Frontal cortex (tissue), 4 donors: ENCODE results near the gene SUSD2. TPM values are rescaled to one million over a fixed set of nuclear protein-coding genes. Genes with fewer than 3 reads are reported as not detected.
A peak's percentile ranks its signal among the peaks of the same experiment; 100 is the strongest.
"Not testable (repeated sequence)": the region's sequence is repeated elsewhere in the genome, so short reads cannot be mapped to it uniquely, and the experiment has no call there.

ENCODE experiments used
- DNase-seq, 2 donors: peaks; one replicate each; pipeline ENCODE4 v3.0.0; 2012; ENCODE audit warnings: low spot score in 2 of 2
- FAIRE-seq: peaks from 2 replicates; lab custom pipeline; 2012; peaks lifted over from hg19 to GRCh38; lab: Jason Lieb, UNC
- total RNA-seq: library from RNA; depleted of rRNA; stranded (reverse); fragments of >200 nt; gene quantifications from one replicate; pipeline ENCODE4 v1.2.3, GENCODE V29; 2014
- donor health status: control.
- donor health status: control.
- donor health status: control.

SUSD2 gene, protein sequence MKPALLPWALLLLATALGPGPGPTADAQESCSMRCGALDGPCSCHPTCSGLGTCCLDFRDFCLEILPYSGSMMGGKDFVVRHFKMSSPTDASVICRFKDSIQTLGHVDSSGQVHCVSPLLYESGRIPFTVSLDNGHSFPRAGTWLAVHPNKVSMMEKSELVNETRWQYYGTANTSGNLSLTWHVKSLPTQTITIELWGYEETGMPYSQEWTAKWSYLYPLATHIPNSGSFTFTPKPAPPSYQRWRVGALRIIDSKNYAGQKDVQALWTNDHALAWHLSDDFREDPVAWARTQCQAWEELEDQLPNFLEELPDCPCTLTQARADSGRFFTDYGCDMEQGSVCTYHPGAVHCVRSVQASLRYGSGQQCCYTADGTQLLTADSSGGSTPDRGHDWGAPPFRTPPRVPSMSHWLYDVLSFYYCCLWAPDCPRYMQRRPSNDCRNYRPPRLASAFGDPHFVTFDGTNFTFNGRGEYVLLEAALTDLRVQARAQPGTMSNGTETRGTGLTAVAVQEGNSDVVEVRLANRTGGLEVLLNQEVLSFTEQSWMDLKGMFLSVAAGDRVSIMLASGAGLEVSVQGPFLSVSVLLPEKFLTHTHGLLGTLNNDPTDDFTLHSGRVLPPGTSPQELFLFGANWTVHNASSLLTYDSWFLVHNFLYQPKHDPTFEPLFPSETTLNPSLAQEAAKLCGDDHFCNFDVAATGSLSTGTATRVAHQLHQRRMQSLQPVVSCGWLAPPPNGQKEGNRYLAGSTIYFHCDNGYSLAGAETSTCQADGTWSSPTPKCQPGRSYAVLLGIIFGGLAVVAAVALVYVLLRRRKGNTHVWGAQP
- total RNA-seq = under 0.01 TPM

DNA sequence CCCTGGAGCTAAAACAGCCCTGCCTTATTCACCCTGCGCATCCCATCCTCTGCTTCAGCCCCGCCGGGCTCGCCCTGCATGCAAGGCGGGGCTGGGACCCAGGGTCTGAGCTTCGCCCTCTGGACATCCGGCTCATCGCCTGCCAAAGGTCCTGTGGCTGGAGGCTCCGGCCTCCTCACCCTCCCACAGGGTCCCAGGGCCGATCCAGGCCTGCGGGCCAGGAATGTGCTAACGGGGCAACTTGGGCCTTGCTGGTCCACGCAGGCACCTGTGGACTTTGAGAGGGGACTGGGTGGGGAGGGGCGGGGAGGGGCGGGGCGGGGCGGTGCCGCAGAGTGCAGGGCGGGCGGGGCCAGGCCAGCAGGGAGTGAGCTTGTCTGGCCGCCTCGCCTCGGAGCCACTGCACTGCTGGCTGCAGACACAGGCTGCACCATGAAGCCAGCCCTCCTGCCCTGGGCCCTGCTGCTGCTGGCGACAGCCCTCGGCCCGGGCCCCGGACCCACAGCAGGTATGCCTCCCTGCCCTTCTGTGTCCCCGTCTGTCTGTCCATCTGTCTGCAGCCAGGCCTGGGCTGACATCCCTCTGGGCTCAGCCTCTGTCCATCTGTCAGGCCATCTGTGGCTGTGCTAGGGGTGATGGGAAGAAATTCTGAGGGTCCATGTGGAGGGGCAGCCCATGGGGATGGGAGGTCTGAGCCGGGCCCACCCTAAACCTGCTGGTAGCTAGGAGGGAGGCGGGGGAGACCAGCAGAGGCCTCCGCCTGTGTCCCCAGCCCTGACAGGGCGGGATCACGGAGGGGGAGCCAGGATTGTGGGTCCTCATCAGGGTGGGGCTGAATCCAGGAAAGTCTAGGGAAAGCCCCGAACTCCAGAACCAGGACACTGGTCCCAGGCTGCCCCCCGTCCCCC is at the start of gene SUSD2:
Gene SUSD2, plus strand, starts transcription at position 400 of the 908 bp plus-strand sequence. Its CDS starts 33 bp downstream, at position 433.
- FAIRE-seq = no peak
- DNase-seq = no peak

DNA sequence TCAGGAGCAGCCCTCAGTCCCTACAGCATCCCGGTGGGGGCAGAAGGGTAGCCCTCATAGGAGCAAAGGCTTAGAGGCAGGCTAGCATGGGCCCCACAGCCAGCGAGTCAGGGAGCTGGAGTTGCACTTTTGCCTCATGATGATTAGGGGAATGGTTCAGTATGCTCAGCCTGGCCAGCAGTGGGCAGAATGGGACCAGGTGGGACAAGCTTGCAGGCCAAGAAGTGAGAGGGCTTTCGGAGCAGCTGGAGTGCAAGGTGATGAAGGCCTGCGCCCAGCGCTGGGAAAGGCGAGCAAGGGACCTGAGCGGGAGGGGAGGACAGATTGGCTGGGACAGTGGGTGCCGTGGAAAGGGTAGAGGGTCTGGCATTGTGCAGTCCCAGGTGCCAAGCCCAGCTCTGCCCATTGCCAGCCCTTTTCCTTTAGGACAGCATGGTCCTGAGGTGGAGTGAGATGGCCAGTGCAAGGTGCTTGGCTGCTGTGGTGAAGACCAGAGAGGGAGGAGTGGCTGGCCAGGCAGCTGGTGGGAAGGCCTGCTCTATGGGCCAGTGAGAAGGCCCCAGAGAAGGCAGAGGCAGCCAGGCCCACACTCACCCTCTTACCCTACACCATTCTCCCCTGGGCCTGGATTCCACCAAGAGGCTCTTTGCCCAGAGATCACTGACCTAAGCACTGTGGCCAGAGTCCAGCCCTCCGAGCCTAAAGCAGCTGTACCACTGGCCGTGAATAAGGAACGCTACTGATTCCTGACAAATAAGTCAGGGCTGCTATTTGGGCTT is 47.9 kb upstream of the SUSD2 start:
- FAIRE-seq = no peak
- DNase-seq = no peak

DNA sequence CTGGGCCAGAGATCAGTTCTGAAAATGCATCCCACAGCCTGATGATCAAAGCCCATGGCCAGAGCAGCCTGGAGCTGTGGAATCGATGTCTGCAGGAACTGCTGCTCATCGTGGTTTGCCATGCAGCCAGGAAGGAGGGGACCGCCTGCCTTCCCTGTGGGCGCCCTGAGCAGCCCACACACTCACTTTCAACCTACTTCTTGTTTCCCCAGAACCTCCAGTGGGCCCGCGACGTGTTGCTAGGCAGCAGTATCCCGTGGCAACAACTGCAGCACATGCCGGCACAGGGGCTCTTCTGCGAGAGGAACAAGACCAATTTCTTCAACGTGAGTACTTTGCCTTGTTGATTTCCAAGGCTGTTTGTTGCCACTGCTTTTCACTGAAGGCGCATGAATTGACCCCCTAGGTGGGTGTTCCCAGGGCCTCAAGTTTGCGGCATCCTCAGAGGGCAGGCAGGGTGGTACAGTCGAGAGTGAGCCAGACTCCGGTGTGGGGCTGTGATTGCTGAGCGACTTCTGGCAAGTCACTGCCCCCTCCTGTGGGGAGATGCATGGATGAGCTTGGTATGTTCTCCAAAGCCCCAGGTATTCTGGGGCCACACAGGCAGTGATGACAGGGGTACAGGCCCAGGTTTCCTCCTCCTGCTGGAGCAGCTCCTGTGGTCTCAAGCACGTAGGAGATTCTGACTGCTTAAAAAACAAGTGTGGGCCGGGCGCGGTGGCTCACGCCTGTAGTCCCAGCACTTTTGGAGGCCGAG is 47.0 kb upstream of the SUSD2 start:
- DNase-seq = peak in 1 of 2 donors; percentile 65
- FAIRE-seq = no peak

DNA sequence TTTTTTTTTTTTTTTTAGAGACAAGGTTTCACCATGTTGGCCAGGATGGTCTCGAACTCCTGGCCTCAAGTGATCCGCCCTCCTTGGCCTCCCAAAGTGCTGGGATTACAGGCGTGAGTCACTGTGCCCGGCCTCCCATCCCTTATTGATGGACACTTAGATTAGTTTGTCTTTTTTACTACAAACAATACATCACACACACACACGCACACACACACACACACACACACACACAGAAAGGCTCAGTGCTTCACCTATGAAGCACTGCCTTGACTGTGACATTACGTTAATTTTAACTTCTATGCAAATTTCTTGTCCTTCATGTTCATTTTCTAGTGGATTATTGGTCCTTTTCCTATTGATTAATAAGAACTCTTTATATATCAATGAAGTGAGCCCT is 44.8 kb upstream of the SUSD2 start:
- not testable (repeated sequence) for FAIRE-seq, DNase-seq

DNA sequence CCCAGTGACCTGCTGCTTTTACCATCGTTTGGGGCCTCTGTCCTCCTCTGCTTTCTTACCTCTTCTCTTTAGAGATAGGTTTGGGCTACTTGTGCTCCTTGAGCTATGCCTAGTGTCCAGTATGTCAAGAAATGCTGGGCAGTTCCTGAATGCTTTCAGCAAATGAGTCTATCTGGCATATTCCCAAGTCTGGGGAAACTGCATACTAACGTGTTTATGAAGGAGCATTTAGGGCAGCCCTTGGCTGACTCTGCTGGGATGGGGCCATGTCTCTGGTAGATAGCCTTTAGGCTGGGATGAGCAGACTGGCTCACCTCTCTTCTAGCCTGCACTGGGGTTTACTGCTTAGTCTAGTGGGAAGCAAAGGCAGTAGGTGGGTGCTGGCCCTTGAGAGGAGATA is 43.7 kb upstream of the SUSD2 start:
- no peak for FAIRE-seq
- no peak for DNase-seq

DNA sequence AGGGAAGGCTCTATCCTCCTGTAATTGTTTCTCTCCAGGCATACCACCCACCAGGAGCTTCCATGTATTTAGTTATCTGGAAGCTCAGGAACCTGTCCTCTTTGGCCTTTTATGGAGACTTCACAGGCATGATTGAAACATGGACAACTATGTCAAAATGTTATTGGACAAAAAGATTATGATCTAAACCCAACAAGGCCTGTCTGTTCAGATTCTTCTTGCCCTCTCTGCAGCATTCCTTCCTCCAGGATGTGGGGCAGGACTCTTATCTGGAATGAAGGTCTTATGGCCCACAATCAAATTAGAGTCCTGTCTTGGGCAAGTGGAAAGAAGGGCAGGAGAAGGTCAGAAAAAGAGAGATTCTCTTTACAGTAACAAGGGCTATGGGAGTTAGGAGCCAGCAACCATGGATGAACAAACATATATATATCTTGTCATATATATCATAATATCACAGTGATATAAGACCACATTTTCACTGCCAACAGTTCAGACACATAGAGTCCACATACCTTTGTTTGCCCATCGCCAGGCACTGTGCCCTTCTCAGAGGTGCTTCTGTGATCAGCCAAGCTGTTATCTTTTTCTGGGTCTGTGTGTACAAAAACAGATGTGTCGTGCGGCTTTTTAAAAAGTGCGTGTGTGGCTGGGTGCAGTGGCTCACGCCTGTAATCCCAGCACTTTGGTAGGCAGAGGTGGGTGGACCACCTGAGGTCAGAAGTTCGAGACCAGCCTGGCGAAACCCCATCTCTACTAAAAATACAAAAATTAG is 42.5 kb upstream of the SUSD2 start:
- DNase-seq (no peak), FAIRE-seq (no peak)

DNA sequence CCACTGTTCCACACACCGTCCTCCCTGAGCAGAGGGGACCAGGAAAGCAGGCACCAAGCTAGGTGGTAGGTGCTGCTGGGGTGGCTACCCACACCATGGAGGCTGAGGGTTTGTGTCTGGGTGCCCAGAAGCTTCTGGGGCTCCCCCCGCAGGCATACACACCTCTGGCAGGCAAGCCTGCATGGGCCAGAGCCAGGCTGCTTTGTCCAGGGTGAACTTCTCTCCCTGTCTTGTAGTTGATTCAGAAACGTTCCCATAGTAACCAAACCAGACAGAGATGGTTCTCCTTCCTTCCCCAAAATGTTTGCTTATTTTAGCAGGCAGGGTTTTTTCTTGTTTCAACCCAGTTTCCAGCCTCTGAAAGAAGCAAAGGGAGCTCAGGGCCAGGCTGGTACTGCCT is 40.9 kb upstream of the SUSD2 start:
- FAIRE-seq (no peak), DNase-seq (peak in 1 of 2 donors; percentile 65)

DNA sequence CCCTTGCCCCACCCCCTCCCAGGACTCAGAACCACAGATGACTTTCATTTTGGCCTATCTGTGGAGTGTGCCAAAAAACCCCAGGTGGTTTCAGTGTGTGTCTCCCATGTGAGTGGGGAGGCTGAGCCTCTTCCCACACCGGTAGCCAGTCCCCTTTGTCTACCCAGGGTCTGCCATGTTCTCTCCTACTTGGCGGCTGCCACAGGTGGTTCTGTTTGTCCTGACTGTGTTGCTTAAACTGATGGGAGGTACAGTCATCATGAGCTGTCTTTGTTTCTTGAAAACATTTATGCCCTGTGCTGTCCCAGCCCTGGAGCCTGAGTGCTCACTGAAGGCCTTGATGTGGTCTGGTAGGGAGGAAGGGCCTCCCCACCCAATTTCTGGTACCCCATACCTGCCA is 39.7 kb upstream of the SUSD2 start:
- DNase-seq = no peak
- no peak for FAIRE-seq

DNA sequence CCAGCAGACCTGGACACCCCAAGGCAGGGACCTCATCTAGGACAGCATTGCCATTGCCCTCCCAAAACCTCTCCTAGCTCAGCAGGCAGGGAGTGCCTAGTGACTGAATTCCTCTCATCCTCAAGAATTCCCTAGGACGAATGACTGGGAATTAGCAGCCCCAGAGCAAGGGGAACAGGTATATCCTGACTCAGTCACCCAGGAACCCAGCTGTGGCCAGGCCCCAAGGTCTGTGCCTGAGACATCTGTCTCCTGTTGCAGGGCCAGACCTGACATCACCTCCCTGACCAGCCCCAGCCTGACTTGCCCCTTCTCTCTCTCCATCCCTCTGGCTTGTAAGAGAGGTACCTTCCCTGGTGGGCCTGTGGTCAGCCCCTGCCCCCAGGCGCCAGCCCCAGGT is 39.0 kb upstream of the SUSD2 start:
- no peak for DNase-seq
- FAIRE-seq = no peak

DNA sequence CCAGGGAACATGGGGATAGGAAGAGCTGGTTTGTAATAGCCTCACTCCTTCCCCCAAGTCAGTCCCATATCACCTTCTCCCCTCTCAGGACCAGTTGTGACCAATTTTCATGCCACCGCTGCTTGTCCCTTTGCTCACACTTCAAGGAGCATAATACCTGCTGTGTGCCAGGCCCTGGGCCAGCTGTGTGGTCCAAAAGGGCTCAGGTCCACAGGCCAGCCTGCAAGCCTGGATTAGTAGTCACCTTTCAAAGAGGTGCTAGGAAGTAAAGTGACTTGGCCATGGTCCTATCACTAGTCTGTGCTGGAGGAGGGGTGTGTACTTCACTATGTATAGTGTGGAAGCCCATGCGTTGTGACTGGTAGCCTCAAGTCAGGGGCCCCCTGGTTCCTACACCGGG is 38.5 kb upstream of the SUSD2 start:
- no peak for FAIRE-seq

DNA sequence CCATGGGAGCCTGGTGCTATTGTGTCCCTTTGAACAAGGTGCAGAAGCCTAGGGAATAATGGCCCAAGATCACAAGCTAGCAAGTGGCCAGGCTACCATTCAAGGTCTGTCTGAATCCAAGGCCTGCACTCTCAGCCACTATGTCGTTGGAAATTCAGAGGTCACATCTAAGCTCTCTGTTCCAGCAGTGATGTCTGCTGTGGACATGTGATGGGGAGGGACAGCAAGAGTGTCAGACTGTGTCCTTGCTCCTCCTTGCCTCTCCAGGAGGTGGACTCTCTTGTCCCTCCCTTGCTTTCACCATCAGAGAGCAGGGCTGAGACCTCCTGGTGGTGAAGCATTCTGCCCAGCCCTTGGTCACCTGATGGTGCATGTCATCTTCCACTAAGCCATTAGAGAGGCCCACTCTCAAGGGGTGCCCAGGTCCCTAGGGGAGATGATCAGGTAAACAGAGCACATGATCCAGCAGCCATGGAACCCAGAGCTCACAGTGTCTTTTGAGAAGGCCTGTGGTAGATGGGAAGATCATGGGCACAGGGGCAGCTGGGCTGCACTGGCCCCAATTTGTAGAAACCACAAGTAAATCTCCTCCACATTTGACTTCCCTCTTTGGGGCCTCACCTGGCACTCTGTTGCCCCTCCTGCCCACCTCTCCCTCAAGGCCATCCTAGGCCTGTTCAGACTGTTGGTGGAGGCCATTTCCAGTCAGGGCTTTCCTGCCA is 37.1 kb upstream of the SUSD2 start:
- FAIRE-seq (no peak), DNase-seq (no peak)

More for the DNA sequence above, 38.5 kb upstream of the SUSD2 start:
- no peak for DNase-seq

DNA sequence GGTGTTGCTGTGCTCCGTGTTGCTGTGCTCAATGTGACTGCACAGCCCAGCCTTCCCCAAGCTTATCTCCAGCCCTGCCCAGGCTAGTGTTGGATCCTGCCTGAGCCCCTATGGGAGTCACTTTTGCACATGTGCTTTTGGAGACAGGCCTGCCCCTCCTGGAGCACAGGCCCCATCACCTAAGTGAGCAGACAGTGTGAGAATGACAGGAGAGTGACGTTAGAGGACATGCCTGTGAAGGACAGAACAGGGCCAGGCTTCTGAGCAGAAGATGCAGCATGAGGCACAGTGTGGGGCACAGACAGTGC is 36.6 kb upstream of the SUSD2 start:
- no peak for DNase-seq
- no peak for FAIRE-seq

DNA sequence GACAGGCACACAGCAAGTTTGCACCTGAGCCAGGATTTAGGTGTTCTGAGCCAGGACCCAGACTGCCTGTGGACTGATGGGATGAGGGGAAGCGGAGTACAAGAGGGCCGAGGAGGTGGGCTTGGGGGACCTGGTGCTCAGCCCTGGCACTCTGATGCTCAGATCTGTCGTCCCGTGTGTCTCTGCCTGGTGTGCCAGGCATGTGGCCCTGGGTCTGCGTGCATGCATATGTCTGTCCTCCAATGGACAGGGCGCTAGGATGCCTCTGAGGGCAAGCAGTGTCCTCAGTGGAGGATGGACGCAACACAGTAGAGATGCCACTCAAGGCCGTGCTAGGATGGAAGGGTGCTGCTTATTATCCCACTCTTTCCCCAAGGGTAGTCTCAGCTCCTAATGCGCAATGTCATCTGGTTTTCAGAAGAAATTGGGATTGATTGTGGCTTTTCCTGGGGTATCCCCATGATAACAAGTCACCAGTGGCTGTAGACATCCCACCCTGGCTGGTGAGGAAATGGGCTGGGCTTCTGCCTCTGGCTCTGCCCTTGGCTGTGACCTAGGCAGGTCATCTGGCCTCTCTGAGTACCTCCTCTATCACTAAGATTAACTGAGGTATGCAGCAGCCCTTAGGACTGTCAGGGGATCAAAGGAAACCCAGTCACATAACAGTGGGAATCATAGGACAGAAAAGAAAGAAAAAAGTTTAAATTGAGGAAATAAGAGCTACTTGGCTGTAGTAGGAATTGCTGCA is 35.7 kb upstream of the SUSD2 start:
- no peak for FAIRE-seq

DNA sequence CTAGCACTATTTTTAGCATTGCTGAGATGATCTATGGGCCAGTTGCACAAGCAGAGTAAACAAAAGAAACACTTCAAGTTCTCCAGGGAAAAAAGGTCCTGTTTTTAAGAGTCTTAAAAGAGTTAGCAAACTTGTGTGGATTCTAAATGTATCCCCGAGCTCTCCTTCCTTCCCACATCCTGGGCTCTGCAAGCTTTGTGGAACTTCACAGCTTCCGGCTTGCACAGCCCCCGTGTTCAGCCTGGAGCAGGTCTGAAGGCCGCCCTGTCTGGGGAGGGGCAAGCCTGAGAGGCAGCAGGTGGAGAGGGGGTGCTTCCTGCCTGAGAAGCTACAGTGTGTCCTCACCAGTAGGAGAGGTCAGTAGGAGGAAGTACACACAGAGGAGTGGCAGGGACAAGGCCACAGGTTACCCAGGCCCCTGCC is 35.1 kb upstream of the SUSD2 start:
- no peak for DNase-seq
- no peak for FAIRE-seq

More for the DNA sequence above, 35.7 kb upstream of the SUSD2 start:
- DNase-seq = no peak

DNA sequence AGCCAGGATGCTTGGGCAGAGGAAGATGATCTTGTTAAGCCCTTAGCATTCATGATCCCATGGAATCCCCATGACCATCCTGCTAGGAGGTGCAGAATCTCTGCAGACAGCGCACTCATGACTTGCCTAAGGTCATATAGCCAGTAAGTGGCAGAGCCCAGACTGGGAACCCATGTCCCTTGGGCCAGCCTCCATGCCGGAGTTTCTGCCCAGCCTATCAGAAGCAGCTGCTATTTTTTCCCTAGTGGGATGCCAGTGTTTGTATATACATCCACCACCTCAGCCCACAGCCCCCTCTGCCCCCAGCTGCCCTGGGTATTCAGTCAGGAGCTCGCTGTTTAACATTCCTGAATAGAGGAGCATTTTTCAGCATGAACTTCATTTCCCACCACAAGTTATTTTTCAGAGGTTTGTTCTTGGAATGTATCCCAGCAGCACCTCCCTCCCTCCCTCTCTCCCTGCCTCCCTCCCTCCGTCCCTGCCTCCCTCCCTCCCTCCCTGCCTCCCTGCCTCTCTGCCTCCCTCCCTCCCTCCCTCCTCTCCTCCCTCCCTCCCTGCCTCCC is 34.4 kb upstream of the SUSD2 start:
- no peak for DNase-seq

DNA sequence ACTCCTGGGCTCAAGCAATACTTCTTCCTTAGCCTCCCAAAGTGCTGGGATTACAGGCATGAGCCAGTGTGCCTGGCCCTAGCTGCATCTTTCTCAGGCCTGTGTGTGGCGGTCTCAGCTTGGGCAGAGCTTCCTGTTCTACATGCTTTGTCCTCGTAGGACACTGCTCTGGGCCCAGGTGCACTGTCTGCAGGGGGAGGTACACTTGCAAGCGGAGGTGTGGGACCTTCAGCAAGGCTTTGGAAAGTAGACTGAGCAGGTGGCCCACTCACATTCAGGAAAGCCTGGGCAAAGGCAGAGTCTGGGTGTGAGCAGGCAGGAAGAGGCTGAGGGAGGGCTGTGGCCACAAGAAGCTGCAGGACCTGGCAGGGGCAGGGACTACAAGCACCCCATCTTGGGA is 33.6 kb upstream of the SUSD2 start:
- FAIRE-seq = no peak

More for the DNA sequence above, 34.4 kb upstream of the SUSD2 start:
- no peak for FAIRE-seq

More for the DNA sequence above, 33.6 kb upstream of the SUSD2 start:
- DNase-seq = no peak
